Raji (cell line): ENCODE data around the gene GPC5.

ENCODE experiments used
- POLR2A ChIP-seq: IDR thresholded peaks from 2 replicates; pipeline ENCODE4 v1.6.1; 2011; ENCODE audit warnings: low read depth, low read length, control low read depth; ENCODE audit not compliant: insufficient read depth

Gene GPC5

DNA sequence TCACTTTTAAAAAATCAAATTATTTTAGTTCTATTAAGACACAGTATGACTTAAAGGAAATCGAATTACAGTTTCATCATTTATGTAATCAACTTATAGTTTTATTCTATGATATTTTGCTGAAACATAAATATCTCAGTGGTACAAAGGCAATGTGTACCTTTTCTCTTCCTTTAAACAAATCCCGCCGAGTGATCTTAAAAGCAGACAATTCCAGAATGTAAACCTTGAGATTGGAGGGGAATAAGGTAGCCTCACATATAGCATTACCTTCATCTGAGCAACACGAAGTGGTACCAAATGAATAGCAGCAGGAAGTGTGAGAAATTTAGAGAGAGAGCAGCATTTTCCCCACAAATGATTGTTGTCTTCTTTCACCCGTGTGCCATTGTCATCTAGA, 986.0 kb downstream of the GPC5 start:
- no peak for TF ChIP-seq POLR2A

- no peak for TF ChIP-seq POLR2A
Observed at GRCh38 chr13:92387245-92387644, 988.8 kb downstream of the GPC5 start.

DNA sequence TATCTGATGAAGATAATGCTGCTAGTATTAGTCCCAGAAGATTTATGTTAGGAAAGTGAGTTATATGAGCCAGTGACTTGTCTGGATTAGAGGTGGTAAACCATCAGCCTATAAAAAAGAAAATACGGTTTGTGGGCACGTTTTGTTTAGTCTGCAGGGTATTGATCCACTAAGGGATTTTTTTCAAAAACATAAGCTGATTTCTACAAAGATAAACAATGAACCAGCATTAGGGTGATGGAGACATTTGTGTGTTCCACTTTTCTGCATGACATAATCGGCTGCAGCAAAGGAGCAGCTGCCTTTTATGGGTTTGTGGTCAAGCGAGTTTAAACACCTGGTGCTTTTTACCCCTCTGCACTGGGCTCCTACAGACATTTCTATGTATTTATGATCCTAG, 991.8 kb downstream of the GPC5 start:
- no peak for TF ChIP-seq POLR2A

- no peak for TF ChIP-seq POLR2A
Observed at GRCh38 chr13:92403606-92404005, 1005.2 kb downstream of the GPC5 start.

DNA sequence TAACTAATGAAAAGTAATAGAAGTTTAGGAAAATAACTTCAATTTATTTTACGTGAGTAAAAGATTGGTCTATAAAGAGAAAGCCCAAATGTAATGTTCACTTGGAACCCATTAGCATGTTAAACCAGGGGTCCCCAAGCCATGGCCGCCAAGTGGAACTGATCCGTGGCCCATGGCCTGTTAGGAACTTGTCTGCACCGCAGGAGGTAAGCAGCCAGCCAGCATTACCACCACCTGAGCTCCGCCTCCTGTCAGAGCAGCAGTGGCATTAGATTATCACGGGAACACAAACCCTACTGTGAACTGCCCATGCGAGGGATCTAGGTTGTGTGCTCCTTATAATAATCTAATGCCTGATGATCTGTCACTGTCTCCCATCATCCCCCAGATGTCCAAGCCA, 1009.4 kb downstream of the GPC5 start:
- no peak for TF ChIP-seq POLR2A

GRCh38 chr13:92412481-92412880, 1014.1 kb downstream of the GPC5 start:
- no peak for TF ChIP-seq POLR2A

- TF ChIP-seq POLR2A: no peak
Observed at GRCh38 chr13:92412996-92413395, 1014.6 kb downstream of the GPC5 start.

DNA sequence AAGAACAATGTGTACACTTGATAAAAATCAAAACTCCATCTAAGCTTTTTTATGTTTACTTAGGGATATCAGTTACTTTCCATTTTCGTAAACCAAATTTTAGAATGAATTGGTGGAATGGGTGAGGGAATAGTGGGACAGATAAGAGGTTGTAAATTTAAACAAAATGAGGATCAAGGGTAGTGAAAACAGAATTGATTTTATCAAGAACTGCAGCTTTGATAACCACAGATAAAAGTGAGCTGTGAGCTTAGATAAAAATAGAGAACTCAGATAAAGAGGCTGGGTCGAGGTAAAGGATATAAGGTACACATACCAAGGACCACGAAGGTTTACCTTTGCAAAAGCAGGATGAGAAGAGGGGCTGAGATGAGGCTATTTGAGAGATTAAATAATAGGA, 1015.0 kb downstream of the GPC5 start:
- TF ChIP-seq POLR2A: no peak

DNA sequence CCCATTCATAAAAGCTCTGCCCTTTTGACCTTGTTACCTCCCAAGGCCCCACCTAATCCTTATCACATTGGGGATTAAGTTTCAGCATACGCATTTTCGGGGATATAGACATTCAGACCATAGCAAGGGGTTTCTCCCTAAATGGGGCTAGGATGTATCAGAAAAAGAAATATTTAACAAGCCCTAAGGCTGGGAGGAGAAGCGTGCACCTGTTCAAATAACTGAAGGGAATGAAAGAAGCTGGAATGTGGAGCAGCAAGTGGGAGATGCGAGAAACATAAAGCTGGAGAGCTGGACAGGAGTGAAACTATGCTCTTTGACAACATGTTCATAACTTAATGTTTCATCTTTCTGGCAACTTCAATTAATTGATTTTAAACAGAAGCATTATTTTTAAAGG, 1016.4 kb downstream of the GPC5 start:
- TF ChIP-seq POLR2A: no peak

- no peak for TF ChIP-seq POLR2A
Observed at GRCh38 chr13:92415781-92416180, 1017.4 kb downstream of the GPC5 start.

- TF ChIP-seq POLR2A: no peak
Observed at GRCh38 chr13:92418818-92419412, 1020.5 kb downstream of the GPC5 start.

DNA sequence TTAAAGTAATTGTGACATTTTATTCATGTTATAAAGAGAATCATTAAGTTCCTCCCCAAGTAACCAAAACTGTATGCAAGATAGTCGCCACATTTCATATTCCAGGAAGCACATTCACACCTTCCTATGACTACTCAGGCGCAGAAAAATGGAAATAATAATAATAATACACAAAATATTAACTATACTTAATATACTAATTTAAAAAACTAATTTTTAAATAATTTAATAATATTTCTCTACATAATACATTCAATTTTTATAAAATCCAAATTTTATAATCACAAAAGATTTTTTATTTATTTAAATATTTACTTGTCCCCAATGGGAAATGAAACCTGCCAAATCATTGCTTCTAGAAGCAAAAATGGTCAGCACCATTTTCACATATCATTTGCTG, 1030.8 kb downstream of the GPC5 start:
- TF ChIP-seq POLR2A: no peak

GRCh38 chr13:92433386-92433785, 1035.0 kb downstream of the GPC5 start:
- TF ChIP-seq POLR2A: no peak

- TF ChIP-seq POLR2A: no peak
Observed at GRCh38 chr13:92433963-92434362, 1035.5 kb downstream of the GPC5 start.

GRCh38 chr13:92436924-92437323, 1038.5 kb downstream of the GPC5 start:
- no peak for TF ChIP-seq POLR2A

- no peak for TF ChIP-seq POLR2A
Observed at GRCh38 chr13:92444244-92444643, 1045.8 kb downstream of the GPC5 start.

- no peak for TF ChIP-seq POLR2A
Observed at GRCh38 chr13:92451060-92451459, 1052.6 kb downstream of the GPC5 start.
